K562 (cell line): ENCODE results near the gene GTPBP2. TPM values are rescaled to one million over a fixed set of nuclear protein-coding genes. Genes with fewer than 3 reads are reported as not detected.

Experiments
- BCOR ChIP-seq: fragments of 450-650 bp; IDR thresholded peaks from 2 replicates; pipeline ENCODE4 v1.6.1; 2016
- CTCF ChIP-seq, 3 experiments: IDR thresholded peaks in 2 of 3; conservative IDR thresholded peaks in 1 of 3; 2 replicates each; pipeline ENCODE4 v1.5.1; 2011 to 2012; ENCODE audit warnings: low read length in 3 of 3, mild to moderate bottlenecking in 3 of 3, control low read depth in 2 of 3, improper control_type of control experiment in 1 of 3, inconsistent platforms in 1 of 3, low read depth in 1 of 3, mixed read lengths in 1 of 3, moderate library complexity in 1 of 3; ENCODE audit not compliant: insufficient read depth in 2 of 3
- ESRRA ChIP-seq: fragments of 450-650 bp; IDR thresholded peaks from 2 replicates; pipeline ENCODE4 v1.6.1; 2014; ENCODE audit warnings: low read depth, mild to moderate bottlenecking, moderate library complexity, borderline replicate concordance
- FOXA3 ChIP-seq, 2 experiments: fragments of 450-650 bp in 1 of 2; sonication (generic) in 1 of 2; formaldehyde crosslinking; IDR thresholded peaks in 1 of 2; conservative IDR thresholded peaks in 1 of 2; 2 replicates each; pipeline versions ENCODE4 v1.4.0 to v1.8.0; 2020 to 2022; ENCODE audit warnings: mild to moderate bottlenecking in 2 of 2, missing genetic modification reagents in 1 of 2
- KLF13 ChIP-seq: fragments of 450-650 bp; IDR thresholded peaks from 2 replicates; pipeline ENCODE4 v1.6.1; 2016; ENCODE audit warnings: missing genetic modification characterization, low read depth, mild to moderate bottlenecking, missing compliant biosample characterization, moderate library complexity, borderline replicate concordance
- LEF1 ChIP-seq: fragments of 450-650 bp; IDR thresholded peaks from 2 replicates; pipeline ENCODE4 v1.6.1; 2016; ENCODE audit warnings: mild to moderate bottlenecking
- RBM25 ChIP-seq: fragments of 200-400 bp; formaldehyde crosslinking; IDR thresholded peaks from 2 replicates; pipeline ENCODE4 v1.6.1; 2018; ENCODE audit warnings: low read length, low read depth, moderate library complexity; ENCODE audit not compliant: severe bottlenecking
- SMARCA5 ChIP-seq: fragments of 450-650 bp; IDR thresholded peaks from 2 replicates; pipeline ENCODE4 v1.6.1; 2016
- SMARCB1 ChIP-seq: IDR thresholded peaks from 2 replicates; pipeline ENCODE4 v1.6.1; 2011; ENCODE audit warnings: improper control_type of control experiment, low read depth; ENCODE audit not compliant: insufficient read length
- polyA plus RNA-seq, 8 experiments: library from polyadenylated mRNA; depleted of rRNA in 4 of 8; stranded (reverse) in 5 of 8; unstranded in 3 of 8; fragments of >200 nt; fragmentation: Nextera tagmentation in 2 of 8; fragmentation: Illumina TruSeq in 1 of 8; extraction: Ambion mirVana in 2 of 8; extraction: Trizol in 1 of 8; gene quantifications; 2 replicates each; pipeline versions ENCODE4 v1.2.1 to v1.2.3, GENCODE V29; 2011 to 2014; ENCODE audit warnings: inconsistent platforms in 1 of 8, missing spikeins in 1 of 8
- total RNA-seq, 7 experiments: library from RNA; depleted of rRNA in 6 of 7; stranded (reverse); fragments of >200 nt in 6 of 7; fragmentation: Illumina TruSeq in 2 of 7; extraction: Trizol in 2 of 7; gene quantifications; 2 replicates each; pipeline versions ENCODE4 v1.2.1 to v1.2.3, GENCODE V29; 2011 to 2021; ENCODE audit warnings: low replicate concordance in 1 of 7
- TF ChIP-seq, protein P1 (sequence below): fragments of 450-650 bp; IDR thresholded peaks from 2 replicates; pipeline ENCODE4 v1.6.1; 2016; ENCODE audit warnings: low read depth
- TF ChIP-seq, protein P2 (sequence below), 2 experiments: fragments of 450-650 bp in 1 of 2; IDR thresholded peaks; 2 replicates each; pipeline ENCODE4 v1.6.1; 2011 to 2017; ENCODE audit warnings: low read depth in 2 of 2, antibody characterized with exemption in 1 of 2, borderline replicate concordance in 1 of 2, low read length in 1 of 2, mild to moderate bottlenecking in 1 of 2, mixed read lengths in 1 of 2; ENCODE audit not compliant: control insufficient read depth in 1 of 2
- TF ChIP-seq, protein P3 (sequence below): fragments of 250-450 bp; sonication (Bioruptor Pico); IDR thresholded peaks from 2 replicates; pipeline ENCODE4 v1.8.0; 2021; ENCODE audit warnings: mild to moderate bottlenecking, moderate library complexity

The GTPBP2 gene
- total and polyA plus RNA-seq, 9 of the 15 experiments (the other 6 are each of a cell fraction or from before 2014, with no cell fraction given) = 48.4 to 196 (median 111) TPM

DNA sequence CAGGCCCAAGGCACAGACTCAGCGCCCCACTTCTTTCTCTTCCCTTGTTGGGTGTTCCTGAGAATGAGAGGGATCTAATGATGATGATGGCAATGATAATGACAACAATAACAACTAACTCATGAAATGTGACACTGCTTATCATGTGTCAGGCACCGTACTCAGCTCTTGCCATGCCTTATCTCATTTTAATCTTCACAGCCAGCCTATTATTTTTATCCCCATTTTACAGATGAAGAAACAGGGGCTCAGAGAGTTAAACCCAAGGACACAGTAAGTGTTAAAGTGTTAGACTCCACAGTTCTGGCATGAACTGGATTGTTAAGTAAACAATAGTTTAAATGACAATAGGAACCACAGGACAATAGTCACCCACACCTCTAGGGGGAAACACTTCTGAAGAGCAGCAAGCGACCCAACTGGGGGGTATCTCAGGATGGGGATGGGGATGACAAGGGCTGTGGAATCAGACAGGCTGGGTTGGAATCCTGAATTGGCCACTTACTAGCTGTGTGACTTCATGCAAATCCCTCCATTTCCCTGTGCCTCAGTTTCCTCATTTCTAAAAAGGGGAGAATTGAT lies 28.2 kb upstream of the GTPBP2 start (continued):
- TF ChIP-seq, protein P1, sequence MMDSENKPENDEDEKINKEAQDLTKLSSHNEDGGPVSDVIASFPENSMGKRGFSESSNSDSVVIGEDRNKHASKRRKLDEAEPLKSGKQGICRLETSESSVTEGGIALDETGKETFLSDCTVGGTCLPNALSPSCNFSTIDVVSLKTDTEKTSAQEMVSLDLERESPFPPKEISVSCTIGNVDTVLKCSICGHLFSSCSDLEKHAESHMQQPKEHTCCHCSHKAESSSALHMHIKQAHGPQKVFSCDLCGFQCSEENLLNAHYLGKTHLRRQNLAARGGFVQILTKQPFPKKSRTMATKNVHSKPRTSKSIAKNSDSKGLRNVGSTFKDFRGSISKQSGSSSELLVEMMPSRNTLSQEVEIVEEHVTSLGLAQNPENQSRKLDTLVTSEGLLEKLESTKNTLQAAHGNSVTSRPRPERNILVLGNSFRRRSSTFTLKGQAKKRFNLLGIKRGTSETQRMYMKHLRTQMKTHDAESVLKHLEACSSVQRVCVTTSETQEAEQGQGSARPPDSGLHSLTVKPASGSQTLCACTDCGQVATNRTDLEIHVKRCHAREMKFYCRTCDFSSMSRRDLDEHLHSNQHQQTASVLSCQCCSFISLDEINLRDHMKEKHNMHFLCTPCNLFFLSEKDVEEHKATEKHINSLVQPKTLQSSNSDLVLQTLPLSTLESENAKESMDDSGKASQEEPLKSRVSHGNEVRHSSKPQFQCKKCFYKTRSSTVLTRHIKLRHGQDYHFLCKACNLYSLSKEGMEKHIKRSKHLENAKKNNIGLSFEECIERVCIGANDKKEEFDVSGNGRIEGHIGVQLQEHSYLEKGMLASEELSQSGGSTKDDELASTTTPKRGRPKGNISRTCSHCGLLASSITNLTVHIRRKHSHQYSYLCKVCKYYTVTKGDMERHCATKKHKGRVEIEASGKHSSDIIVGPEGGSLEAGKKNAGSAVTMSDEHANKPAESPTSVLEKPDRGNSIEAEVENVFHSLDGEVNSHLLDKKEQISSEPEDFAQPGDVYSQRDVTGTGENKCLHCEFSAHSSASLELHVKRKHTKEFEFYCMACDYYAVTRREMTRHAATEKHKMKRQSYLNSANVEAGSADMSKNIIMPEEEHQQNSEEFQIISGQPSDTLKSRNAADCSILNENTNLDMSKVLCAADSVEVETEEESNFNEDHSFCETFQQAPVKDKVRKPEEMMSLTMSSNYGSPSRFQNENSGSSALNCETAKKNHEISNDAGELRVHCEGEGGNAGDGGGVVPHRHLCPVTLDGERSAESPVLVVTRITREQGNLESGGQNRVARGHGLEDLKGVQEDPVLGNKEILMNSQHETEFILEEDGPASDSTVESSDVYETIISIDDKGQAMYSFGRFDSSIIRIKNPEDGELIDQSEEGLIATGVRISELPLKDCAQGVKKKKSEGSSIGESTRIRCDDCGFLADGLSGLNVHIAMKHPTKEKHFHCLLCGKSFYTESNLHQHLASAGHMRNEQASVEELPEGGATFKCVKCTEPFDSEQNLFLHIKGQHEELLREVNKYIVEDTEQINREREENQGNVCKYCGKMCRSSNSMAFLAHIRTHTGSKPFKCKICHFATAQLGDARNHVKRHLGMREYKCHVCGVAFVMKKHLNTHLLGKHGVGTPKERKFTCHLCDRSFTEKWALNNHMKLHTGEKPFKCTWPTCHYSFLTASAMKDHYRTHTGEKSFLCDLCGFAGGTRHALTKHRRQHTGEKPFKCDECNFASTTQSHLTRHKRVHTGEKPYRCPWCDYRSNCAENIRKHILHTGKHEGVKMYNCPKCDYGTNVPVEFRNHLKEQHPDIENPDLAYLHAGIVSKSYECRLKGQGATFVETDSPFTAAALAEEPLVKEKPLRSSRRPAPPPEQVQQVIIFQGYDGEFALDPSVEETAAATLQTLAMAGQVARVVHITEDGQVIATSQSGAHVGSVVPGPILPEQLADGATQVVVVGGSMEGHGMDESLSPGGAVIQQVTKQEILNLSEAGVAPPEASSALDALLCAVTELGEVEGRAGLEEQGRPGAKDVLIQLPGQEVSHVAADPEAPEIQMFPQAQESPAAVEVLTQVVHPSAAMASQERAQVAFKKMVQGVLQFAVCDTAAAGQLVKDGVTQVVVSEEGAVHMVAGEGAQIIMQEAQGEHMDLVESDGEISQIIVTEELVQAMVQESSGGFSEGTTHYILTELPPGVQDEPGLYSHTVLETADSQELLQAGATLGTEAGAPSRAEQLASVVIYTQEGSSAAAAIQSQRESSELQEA = no peak
- TF ChIP-seq ESRRA = peak; percentile 60; the same call in 1 of the 2 replicates
- 0 out of 4 replicates have a peak, but pooled peaks of 1 of the 2 experiments have one; percentile 17 for TF ChIP-seq FOXA3 (CRISPR knock-in tag; conservative IDR thresholded peaks at IDR 0.05 in 1 of 2, IDR thresholded peaks at IDR 0.05 in 1 of 2)
- TF ChIP-seq SMARCB1 = no peak
- peak; percentile 59; the same call in 1 of the 2 replicates for TF ChIP-seq SMARCA5
- TF ChIP-seq BCOR = peak; percentile 88
- no peak for TF ChIP-seq KLF13
- TF ChIP-seq CTCF (IDR thresholded peaks at IDR 0.05 in 2 of 3, conservative IDR thresholded peaks at IDR 0.05 in 1 of 3; ENCODE audit: insufficient read depth in 2 of 3, low read depth in 1 of 3, low read length in 3 of 3) = peak in 1 of 3 experiments; percentile 13; a peak in 1 of 6 replicates
- TF ChIP-seq, protein P2, sequence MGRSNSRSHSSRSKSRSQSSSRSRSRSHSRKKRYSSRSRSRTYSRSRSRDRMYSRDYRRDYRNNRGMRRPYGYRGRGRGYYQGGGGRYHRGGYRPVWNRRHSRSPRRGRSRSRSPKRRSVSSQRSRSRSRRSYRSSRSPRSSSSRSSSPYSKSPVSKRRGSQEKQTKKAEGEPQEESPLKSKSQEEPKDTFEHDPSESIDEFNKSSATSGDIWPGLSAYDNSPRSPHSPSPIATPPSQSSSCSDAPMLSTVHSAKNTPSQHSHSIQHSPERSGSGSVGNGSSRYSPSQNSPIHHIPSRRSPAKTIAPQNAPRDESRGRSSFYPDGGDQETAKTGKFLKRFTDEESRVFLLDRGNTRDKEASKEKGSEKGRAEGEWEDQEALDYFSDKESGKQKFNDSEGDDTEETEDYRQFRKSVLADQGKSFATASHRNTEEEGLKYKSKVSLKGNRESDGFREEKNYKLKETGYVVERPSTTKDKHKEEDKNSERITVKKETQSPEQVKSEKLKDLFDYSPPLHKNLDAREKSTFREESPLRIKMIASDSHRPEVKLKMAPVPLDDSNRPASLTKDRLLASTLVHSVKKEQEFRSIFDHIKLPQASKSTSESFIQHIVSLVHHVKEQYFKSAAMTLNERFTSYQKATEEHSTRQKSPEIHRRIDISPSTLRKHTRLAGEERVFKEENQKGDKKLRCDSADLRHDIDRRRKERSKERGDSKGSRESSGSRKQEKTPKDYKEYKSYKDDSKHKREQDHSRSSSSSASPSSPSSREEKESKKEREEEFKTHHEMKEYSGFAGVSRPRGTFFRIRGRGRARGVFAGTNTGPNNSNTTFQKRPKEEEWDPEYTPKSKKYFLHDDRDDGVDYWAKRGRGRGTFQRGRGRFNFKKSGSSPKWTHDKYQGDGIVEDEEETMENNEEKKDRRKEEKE (IDR thresholded peaks at IDR 0.05; ENCODE audit: borderline replicate concordance in 1 of 2, control insufficient read depth in 1 of 2, low read depth in 2 of 2, low read length in 1 of 2) = no peak
- TF ChIP-seq RBM25 = peak; percentile 86
- TF ChIP-seq LEF1 = no peak
- TF ChIP-seq, protein P3, sequence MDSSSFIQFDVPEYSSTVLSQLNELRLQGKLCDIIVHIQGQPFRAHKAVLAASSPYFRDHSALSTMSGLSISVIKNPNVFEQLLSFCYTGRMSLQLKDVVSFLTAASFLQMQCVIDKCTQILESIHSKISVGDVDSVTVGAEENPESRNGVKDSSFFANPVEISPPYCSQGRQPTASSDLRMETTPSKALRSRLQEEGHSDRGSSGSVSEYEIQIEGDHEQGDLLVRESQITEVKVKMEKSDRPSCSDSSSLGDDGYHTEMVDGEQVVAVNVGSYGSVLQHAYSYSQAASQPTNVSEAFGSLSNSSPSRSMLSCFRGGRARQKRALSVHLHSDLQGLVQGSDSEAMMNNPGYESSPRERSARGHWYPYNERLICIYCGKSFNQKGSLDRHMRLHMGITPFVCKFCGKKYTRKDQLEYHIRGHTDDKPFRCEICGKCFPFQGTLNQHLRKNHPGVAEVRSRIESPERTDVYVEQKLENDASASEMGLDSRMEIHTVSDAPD (CRISPR knock-in tag) = no peak
